GM18517 (cell line): ENCODE results near the gene S100A12.

Source experiments
- ATAC-seq: cut with Tn5 transposase; IDR thresholded peaks from one replicate; pipeline ENCODE4 v1.9.1; 2021; ENCODE audit warnings: mild to moderate bottlenecking, moderate library complexity; ENCODE audit not compliant: unreplicated experiment

Gene S100A12

DNA sequence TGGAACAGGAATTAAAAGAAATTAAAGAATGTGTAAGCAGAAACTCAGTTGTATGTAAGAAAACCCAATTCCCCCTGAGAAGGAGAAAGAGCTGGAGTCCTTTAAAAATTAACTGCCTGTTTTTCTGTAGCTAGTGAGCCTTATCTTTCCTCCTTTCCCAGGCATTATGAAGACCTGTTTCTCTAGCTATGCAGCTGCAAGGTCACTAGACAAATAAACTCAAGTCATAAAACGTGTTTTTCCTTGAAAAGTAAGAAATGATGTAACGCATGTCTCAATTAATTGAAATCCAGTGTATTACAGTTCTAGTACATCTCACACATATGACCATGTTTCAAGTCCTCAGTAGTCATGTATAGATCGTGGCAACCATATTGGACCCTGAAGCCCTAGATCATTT is 5.3 kb downstream of the S100A12 start:
- no peak for ATAC-seq

DNA sequence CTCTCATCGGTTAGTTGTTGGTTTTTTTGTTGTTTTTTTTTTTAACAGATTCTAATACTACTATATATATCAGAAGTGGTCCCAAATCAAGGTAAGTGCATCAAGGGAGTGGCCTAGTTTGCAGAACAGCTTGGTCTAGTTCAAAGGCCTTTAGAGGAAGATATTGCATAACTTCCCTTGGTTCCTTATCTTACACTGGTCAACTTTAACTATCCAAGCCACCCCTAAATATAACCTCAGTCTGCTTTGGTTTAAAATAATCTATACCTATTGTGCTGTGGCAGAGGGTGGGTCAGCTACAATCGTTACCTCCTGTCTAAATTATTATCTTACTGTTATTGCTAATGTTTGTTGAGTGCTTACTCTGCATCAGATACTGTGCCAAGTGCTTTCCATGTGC is 6.9 kb downstream of the S100A12 start:
- no peak for ATAC-seq

DNA sequence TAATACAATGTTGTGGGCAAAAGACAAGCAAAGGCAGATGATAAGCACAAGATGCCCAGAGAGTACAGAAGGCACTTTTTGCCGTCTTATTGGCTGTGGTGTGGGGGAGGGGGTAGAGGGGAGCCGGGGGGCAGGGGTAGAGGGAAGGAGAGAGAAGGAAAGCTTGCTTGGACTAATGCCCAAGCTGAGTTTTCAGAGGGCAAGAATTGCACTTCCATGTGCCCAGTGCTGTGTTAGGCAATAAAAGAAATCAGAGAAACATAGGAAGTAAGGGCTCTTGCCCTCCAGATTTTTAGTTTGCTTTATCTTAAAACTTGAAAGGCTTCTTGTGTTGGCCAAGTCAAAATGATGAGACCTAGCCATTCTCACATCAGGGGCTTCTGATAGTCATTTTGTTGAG is 8.3 kb downstream of the S100A12 start:
- ATAC-seq, result no peak

- no peak for ATAC-seq
Observed at GRCh38 chr1:153366261-153366660, 9.2 kb downstream of the S100A12 start.

DNA sequence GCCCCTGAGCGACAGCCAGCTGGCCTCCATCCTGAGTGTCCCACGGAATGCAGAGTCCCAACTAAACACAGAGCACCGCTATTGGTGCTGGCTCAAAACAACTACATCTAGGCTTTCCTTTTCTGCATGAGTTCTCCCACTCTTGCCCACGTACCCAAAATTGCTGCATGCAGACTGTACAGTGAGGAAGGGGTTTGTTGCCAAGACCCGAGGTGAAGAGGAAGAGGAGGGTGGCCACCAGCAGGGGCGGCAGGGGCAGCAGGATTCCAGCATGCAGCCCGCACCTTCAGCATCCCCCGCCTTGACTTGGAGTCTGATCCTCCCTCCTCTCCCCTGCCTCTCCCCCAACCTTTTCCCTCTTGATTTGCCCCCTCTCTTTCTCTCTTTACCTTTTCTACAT is 9.7 kb downstream of the S100A12 start:
- no peak for ATAC-seq

DNA sequence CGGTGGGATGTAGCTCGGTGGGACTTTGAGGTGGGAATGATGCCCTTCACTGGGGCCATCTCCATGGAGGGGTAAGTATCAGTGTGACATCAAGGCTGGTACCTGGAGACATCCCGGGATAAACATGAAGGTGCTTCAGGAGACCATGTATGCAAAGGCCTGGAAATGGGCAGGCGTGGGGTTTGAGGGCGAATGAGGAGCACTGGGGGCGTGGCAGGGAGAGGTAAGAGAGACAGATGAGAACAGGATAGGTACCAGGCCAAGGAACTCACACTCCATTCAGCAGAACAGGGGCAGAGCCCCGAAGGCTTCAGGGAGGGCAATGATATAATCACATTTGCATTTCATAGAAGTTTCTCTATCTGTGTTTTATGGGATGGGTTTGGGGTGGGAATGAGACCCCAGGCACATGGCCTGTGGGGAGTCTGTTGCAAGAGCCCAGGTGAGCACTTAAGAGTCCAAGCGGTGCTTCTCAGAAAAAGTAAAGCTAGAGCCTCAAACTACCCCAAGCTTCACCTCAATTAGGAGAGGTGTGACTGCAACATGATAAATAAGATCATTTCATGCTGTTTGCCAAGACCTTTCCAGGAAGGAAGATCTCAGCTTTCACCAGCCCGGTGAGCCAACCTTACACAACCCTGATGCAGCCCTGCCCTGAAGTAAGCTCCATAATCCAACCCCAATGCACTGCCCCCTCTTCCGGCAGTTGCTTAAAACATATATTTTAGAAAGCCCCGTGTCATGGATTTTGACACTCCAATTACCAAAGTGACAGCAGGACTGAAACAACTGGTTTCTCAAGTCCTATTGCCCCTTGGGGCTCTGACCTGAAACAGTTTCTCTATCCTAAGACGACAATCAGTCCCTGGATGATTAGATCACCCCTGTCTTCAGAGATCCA is 10.4 kb downstream of the S100A12 start:
- ATAC-seq, result no peak

GRCh38 chr1:153364156-153364555 is 11.3 kb downstream of the S100A12 start:
- no peak for ATAC-seq

GRCh38 chr1:153363641-153364040 is 11.8 kb downstream of the S100A12 start:
- no peak for ATAC-seq

- no peak for ATAC-seq
Observed at GRCh38 chr1:153362187-153362775, 13.1 kb downstream of the S100A12 start.

GRCh38 chr1:153361480-153362109 is 13.8 kb downstream of the S100A12 start:
- ATAC-seq, result no peak

- no peak for ATAC-seq
Observed at GRCh38 chr1:153360592-153361479, 14.6 kb downstream of the S100A12 start.

- no peak for ATAC-seq
Observed at GRCh38 chr1:153360190-153360589, 15.2 kb downstream of the S100A12 start.

- ATAC-seq, result no peak
Observed at GRCh38 chr1:153359241-153359640, 16.2 kb downstream of the S100A12 start.

DNA sequence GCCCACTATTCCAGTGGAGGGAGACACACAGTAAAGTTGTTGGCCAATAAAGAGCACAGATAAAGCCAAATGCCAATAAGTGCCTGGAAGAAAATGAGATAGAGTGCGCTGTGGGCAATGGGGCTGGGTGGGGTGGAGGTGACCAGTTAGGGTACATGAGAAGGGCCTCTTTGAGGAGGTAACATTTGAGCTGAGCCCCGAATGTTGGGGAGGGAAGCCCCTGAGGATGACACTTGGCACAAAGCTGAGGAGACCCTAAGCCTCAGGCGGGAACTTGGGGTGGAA is 16.8 kb downstream of the S100A12 start:
- ATAC-seq, result no peak

DNA sequence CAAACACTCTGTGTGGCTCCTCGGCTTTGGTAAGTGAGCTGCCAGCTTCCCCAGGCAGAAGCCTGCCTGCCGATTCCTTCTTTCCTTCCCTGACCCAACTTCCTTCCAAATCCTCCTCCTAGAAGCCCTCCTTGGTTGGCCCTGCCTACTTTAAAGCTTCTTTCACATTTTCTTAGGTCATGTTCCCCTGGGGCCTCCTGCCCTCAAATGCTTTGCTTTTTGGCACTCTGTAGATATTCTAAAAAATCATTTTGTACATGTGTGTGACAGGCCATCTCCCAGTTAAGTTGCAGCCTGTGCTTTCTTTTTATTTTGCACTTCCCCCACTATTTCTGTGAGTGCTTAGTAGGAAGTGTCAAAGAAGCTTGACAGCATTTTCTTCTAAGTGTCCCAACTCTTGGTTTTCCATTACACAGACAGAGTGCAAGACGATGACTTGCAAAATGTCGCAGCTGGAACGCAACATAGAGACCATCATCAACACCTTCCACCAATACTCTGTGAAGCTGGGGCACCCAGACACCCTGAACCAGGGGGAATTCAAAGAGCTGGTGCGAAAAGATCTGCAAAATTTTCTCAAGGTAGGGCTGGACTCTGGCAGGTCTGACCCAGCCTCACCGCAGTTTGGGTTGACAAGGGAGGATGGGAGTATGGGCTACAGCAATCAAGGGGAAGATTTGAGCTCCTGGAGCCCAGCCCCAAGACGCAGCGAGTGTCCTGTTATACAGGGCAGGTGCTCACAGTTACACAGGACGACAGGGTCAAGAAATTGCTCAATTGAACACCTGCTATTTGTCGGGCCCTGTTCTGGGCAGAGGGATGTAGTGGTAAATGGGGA is 17.3 kb downstream of the S100A12 start, which contains the start of gene S100A9:
TSS of gene S100A9 (plus strand) at position 2 of the 838 bp plus-strand sequence. CDS start at position 432, 430 bp downstream.
- ATAC-seq, result no peak

DNA sequence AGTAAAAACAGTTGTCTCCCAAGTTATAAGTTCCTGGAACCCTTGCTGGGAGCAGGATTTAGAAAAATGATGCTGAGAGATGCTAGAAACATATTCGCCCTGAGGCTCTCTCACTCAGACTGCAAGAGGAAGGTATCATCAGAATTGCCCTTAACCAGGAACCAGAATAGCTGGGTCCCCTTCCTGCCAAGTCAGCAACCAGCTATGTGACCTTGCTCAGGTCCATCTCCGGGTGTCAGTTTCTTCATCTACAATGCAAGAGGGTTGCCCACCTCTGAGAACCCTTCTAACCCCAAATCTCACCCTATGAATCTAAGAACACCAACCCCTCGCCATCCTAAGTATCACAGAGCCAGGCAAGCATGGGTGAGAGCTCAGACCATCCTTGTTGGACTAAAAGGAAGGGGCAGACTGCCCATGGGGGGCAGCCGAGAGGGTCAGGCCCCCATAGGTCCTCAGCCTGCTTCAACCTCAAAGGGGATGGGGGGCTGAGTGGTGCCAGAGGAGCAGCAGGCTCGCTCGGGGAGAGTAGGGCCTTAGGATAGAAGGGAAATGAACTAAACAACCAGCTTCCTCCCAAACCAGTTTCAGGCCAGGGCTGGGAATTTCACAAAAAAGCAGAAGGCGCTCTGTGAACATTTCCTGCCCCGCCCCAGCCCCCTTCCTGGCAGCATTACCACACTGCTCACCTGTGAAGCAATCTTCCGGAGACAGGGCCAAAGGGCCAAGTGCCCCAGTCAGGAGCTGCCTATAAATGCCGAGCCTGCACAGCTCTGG is 18.2 kb downstream of the S100A12 start:
- no peak for ATAC-seq

- ATAC-seq, result no peak
Observed at GRCh38 chr1:153356392-153357075, 18.9 kb downstream of the S100A12 start.

- no peak for ATAC-seq
Observed at GRCh38 chr1:153355445-153356071, 19.9 kb downstream of the S100A12 start.
